Ovary (tissue), 9 donors: ENCODE measurements around the gene CPVL. TPM values are rescaled to one million over a fixed set of nuclear protein-coding genes. Genes with fewer than 3 reads are reported as not detected.

Source experiments
- DNase-seq, 5 donors: peaks; one replicate each; pipeline ENCODE4 v3.0.0-alpha.2; 2019 to 2020
- H3K27ac ChIP-seq, 2 donors: fragments of 200-600 bp; one replicate each; pipeline versions ENCODE4 v1.5.1 to v1.8.0; 2019 to 2022
- H3K27me3 ChIP-seq: fragments of 200-600 bp; one replicate; pipeline ENCODE4 v1.8.0; 2022
- H3K36me3 ChIP-seq: fragments of 200-600 bp; sonication (generic); one replicate; pipeline ENCODE4 v1.5.1; 2019
- H3K4me1 ChIP-seq: one replicate; pipeline ENCODE4 v1.8.1; 2013; ENCODE audit warnings: mild to moderate bottlenecking, moderate library complexity; ENCODE audit not compliant: insufficient read depth
- H3K4me3 ChIP-seq: fragments of 200-600 bp; sonication (generic); one replicate; pipeline ENCODE4 v1.5.1; 2017
- H3K9me3 ChIP-seq, 2 donors: fragments of 200-600 bp in 1 of 2; sonication (generic) in 1 of 2; one replicate each; pipeline versions ENCODE4 v1.5.1 to v1.8.1; 2013 to 2019; ENCODE audit warnings: mild to moderate bottlenecking in 1 of 2, moderate library complexity in 1 of 2
- CTCF ChIP-seq, 3 donors: fragments of 450-650 bp in 2 of 3; fragments of 200-600 bp in 1 of 3; IDR thresholded peaks; one replicate each; pipeline versions ENCODE4 v1.5.1 to v1.8.0; 2016 to 2022; ENCODE audit warnings: antibody characterized with exemption in 3 of 3, mild to moderate bottlenecking in 1 of 3
- EP300 ChIP-seq: sonication (generic); formaldehyde crosslinking; IDR thresholded peaks from one replicate; pipeline ENCODE4 v1.6.1; 2017; ENCODE audit warnings: antibody characterized with exemption
- POLR2A ChIP-seq: fragments of 450-650 bp; IDR thresholded peaks from one replicate; pipeline ENCODE4 v1.6.1; 2017; ENCODE audit warnings: antibody characterized with exemption, mild to moderate bottlenecking, moderate library complexity
- WGBS, 3 donors: extraction: QIAGEN DNeasy Blood & Tissue Kit in 1 of 3; methylation state at CpG; one replicate each; pipeline versions ENCODE4 v1.1.5 to v1.1.7; 2013 to 2017; 5-methylcytosine and 5-hydroxymethylcytosine counted together
- intact Hi-C, 4 donors: fragments of 100-400 bp; cut with DNase I; formaldehyde crosslinking; loops; one replicate each; pipeline versions ENCODE4 v1.11.0 to v1.15.1; 2022 to 2023
- polyA plus RNA-seq, 2 donors: library from polyadenylated mRNA; stranded (reverse); fragments of 200-250 nt in 1 of 2; fragments of 350-450 nt in 1 of 2; fragmentation: Illumina TruSeq in 1 of 2; extraction: RNeasy Lipid Tissue Mini Kit (QIAGEN cat#74804) in 1 of 2; gene quantifications; one replicate each; pipeline ENCODE4 v1.2.3, GENCODE V29; 2013 to 2014
- total RNA-seq, 7 donors: library from RNA; depleted of rRNA in 2 of 7; stranded (reverse); fragments of >200 nt in 2 of 7; fragmentation: NEBNext Ultra II Directional in 3 of 7; extraction: Animal tissue kit (Norgen Biotek cat#: 25700) in 3 of 7; gene quantifications; one replicate each; pipeline versions ENCODE4 v1.1.0 to v1.2.4, GENCODE V29; 2016 to 2023
- donor health status: DM: no; HTN: no; CAD: no; lungs with moderate emphysema.
- donor health status: DM: no; HTN: no; CAD: no.
- donor health status: Bipolar disorder and iron deficiency.
- donor health status: DM: yes; HTN: yes; CAD: no.
- donor health status: DM: no; HTN: no; CAD: no.
- donor health status: DM: yes; HTN: yes; CAD: no.

CPVL gene
- total and polyA plus RNA-seq, 9 donors = 10.6 to 88.9 (median 20.9) TPM

- Histone ChIP-seq H3K4me1 (peaks cover 2% of the 10 kb centered on the region), H3K4me3 (no peak overlapping the region), H3K36me3 (no peaks in the 10 kb centered on the region), H3K27ac (no peak overlapping the region), H3K9me3 (no peaks in the 10 kb centered on the region), H3K27me3 (no peaks in the 10 kb centered on the region)
- TF ChIP-seq EP300 = no peak
- no peak for TF ChIP-seq POLR2A
- no peak for TF ChIP-seq CTCF (IDR thresholded peaks at IDR 0.05)
- DNase-seq = no peak
- intact Hi-C loops = no loop called here
- WGBS, 3 donors = 48 to 61% (median 56%) methylated on average over 1 of the region's 1 CpG
These were observed 133.1 kb downstream of the CPVL start for GRCh38 chr7:29013082-29013695.

- H3K27me3 ChIP-seq = no peaks in the 10 kb centered on the region
- H3K4me1 ChIP-seq = peaks cover 2% of the 10 kb centered on the region
- WGBS, 3 donors = 31 to 47% (median 45%) methylated on average over 1 of the region's 1 CpG
- H3K4me3 ChIP-seq = no peak overlapping the region
- no peaks in the 10 kb centered on the region for H3K36me3 ChIP-seq
- intact Hi-C loops = no loop called here
- no peak for DNase-seq
- no peak overlapping the region for H3K27ac ChIP-seq
- TF ChIP-seq CTCF (IDR thresholded peaks at IDR 0.05) (no peak), POLR2A (no peak), EP300 (no peak)
- H3K9me3 ChIP-seq = no peaks in the 10 kb centered on the region
These were observed 136.4 kb downstream of the CPVL start for GRCh38 chr7:29009947-29010346.

GRCh38 chr7:29008590-29008989, 137.7 kb downstream of the CPVL start:
- H3K4me3 ChIP-seq = no peak overlapping the region
- WGBS, 3 donors = 85 to 87% (median 86%) methylated on average over 2 of the region's 2 CpGs

GRCh38 chr7:29007127-29007526, 139.2 kb downstream of the CPVL start:
- no peak for DNase-seq
- Histone ChIP-seq H3K4me1 (no peaks in the 10 kb centered on the region), H3K9me3 (no peaks in the 10 kb centered on the region), H3K4me3 (no peak overlapping the region), H3K27me3 (no peaks in the 10 kb centered on the region), H3K27ac (no peak overlapping the region), H3K36me3 (no peaks in the 10 kb centered on the region)
- intact Hi-C loops = no loop called here
- TF ChIP-seq POLR2A (no peak), CTCF (IDR thresholded peaks at IDR 0.05) (no peak), EP300 (no peak)
- WGBS, 3 donors = 41 to 64% (median 51%) methylated on average over 2 of the region's 2 CpGs

More at GRCh38 chr7:29008590-29008989, 137.7 kb downstream of the CPVL start:
- no peak overlapping the region for H3K27ac ChIP-seq
- intact Hi-C loops = no loop called here
- H3K27me3 ChIP-seq = no peaks in the 10 kb centered on the region
- peaks cover 2% of the 10 kb centered on the region for H3K4me1 ChIP-seq
- no peak for TF ChIP-seq POLR2A
- TF ChIP-seq CTCF (IDR thresholded peaks at IDR 0.05) = no peak
- no peak for TF ChIP-seq EP300
- DNase-seq = no peak
- H3K36me3 ChIP-seq = no peaks in the 10 kb centered on the region
- H3K9me3 ChIP-seq = no peaks in the 10 kb centered on the region
